ENCODE results near the gene CPNE2. TPM values are rescaled to one million over a fixed set of nuclear protein-coding genes. Genes with fewer than 3 reads are reported as not detected.

Gene CPNE2
- total and polyA plus RNA-seq, 12 donors, result 9.6 to 43.6 (median 17.1) TPM

DNA sequence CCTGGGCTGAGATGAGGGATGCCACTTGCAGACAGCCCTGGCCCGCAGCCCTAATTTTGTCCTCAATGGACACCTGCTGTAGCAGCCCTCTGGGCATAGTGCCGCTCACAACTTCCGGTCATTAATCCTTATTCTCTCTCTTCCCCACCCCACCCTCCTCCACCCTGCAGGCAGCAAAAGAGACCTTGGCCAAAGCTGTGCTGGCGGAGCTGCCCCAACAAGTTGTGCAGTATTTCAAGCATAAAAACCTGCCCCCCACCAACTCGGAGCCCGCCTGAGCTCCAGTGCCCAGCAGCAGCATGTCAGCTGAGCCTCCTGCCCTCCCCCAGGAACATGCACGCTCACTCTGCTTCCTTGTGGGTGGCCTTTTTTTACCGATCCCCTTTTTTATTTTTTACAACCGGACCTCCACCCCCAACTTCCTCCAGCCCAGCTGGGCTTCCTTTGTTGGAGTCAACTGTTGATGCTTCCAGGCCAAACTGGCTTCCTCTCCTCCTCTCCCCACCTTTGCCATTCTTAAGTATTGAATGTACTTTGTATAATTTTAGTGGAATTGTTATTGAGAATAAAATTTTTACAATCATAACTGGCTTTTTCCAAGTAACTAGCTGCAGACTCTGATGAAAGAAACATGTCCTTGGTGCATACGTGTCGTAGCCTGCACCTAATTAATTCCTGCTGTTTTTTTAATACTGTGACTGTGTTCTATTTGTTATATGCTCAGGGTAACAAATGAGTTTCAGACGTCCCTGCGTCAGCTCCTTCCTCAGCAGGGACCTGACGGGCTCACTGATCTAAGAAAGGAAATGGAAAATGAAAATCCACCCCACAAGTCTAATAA lies 55.2 kb downstream of the CPNE2 start:
- DNase-seq, result peak in 3 of 7 donors; percentile 11 to 60 (median 32)
- no peak overlapping the region for H3K4me3 ChIP-seq
- peaks cover 0 to 3% of the 10 kb centered on the region in 2 donors for H3K36me3 ChIP-seq (replicated peaks in 1 of 2)
- intact Hi-C loops (cut with DNase I), result no loop called here
- no peak for TF ChIP-seq POLR2A (IDR thresholded peaks at IDR 0.05)
- TF ChIP-seq, protein P1, sequence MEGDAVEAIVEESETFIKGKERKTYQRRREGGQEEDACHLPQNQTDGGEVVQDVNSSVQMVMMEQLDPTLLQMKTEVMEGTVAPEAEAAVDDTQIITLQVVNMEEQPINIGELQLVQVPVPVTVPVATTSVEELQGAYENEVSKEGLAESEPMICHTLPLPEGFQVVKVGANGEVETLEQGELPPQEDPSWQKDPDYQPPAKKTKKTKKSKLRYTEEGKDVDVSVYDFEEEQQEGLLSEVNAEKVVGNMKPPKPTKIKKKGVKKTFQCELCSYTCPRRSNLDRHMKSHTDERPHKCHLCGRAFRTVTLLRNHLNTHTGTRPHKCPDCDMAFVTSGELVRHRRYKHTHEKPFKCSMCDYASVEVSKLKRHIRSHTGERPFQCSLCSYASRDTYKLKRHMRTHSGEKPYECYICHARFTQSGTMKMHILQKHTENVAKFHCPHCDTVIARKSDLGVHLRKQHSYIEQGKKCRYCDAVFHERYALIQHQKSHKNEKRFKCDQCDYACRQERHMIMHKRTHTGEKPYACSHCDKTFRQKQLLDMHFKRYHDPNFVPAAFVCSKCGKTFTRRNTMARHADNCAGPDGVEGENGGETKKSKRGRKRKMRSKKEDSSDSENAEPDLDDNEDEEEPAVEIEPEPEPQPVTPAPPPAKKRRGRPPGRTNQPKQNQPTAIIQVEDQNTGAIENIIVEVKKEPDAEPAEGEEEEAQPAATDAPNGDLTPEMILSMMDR (IDR thresholded peaks at IDR 0.05), result no peak
- no peaks in the 10 kb centered on the region for H3K9me3 ChIP-seq (replicated peaks in 1 of 3)
- 22 to 31% (median 24%) methylated on average over 14 of the region's 14 CpGs for WGBS, 4 donors
- H3K4me1 ChIP-seq (replicated peaks in 1 of 2), result peaks cover 0 to 37% of the 10 kb centered on the region in 2 donors
- H3K27me3 ChIP-seq, result no peaks in the 10 kb centered on the region
- H3K27ac ChIP-seq, result peak overlapping the region in 2 of 5 donors; percentile 28 to 67

DNA sequence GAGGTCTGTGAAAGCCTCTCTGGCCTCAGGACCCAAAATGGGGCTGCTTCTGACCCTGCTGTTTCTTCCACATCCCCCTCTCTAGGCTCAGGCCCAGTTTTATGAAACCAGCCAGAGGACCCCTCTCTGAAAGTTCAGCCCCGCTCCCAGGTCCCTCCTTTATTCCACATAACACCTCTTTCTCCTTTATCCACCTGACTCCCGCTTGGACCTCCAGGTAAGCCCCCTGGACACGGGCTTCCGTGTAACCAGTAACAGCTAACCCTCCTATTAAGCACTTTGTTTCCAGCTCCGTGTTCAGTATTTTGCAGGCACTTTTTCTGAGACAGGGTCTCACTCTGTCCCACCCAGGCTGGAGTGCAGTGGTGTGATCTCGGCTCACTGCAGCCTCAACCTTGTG lies 56.1 kb downstream of the CPNE2 start:
- no peak for TF ChIP-seq POLR2A (IDR thresholded peaks at IDR 0.05)
- TF ChIP-seq, protein P1 (IDR thresholded peaks at IDR 0.05), result no peak

DNA sequence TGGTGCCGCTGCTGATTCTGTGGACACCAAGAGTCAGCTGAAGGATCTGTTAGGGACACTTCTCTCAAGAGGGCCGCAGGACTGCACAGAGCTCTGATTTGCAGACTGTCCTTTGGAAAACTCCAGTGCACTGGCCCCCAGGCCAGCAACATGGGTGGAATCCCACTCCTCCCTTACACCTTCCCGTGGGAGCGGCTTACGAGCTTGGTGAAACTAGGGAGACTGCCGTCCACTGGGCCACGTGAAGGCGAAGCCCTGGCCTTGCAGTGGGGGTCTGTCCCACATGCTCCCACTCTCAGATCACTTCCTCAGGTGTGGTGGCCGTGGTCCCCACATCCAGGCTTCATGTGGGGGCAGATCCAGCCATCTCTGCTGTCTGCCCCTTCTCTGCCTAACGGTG lies 57.0 kb downstream of the CPNE2 start:
- peaks cover 0 to 20% of the 10 kb centered on the region in 2 donors for H3K36me3 ChIP-seq (replicated peaks in 1 of 2)
- no peaks in the 10 kb centered on the region for H3K27me3 ChIP-seq
- no peak overlapping the region for H3K27ac ChIP-seq
- TF ChIP-seq POLR2A (IDR thresholded peaks at IDR 0.05), result no peak
- TF ChIP-seq, protein P1 (IDR thresholded peaks at IDR 0.05), result no peak
- peaks cover 0 to 26% of the 10 kb centered on the region in 2 donors for H3K4me1 ChIP-seq (replicated peaks in 1 of 2)
- intact Hi-C loops (cut with DNase I), result no loop called here
- no peak overlapping the region for H3K4me3 ChIP-seq
- DNase-seq, result no peak
- no peaks in the 10 kb centered on the region for H3K9me3 ChIP-seq (replicated peaks in 1 of 3)
- 96 to 99% (median 98%) methylated on average over 9 to 10 of the region's 10 CpGs for WGBS, 4 donors

More for the DNA sequence above, 56.1 kb downstream of the CPNE2 start:
- H3K36me3 ChIP-seq (replicated peaks in 1 of 2), result peaks cover 0 to 11% of the 10 kb centered on the region in 2 donors
- no peaks in the 10 kb centered on the region for H3K27me3 ChIP-seq
- intact Hi-C loops (cut with DNase I), result no loop called here
- 94 to 99% (median 94%) methylated on average over 6 of the region's 6 CpGs for WGBS, 4 donors
- no peak for DNase-seq
- H3K9me3 ChIP-seq (replicated peaks in 1 of 3), result no peaks in the 10 kb centered on the region
- H3K4me3 ChIP-seq, result no peak overlapping the region
- H3K4me1 ChIP-seq (replicated peaks in 1 of 2), result peaks cover 0 to 30% of the 10 kb centered on the region in 2 donors
- peak overlapping the region in 2 of 5 donors; percentile 28 to 67 for H3K27ac ChIP-seq

DNA sequence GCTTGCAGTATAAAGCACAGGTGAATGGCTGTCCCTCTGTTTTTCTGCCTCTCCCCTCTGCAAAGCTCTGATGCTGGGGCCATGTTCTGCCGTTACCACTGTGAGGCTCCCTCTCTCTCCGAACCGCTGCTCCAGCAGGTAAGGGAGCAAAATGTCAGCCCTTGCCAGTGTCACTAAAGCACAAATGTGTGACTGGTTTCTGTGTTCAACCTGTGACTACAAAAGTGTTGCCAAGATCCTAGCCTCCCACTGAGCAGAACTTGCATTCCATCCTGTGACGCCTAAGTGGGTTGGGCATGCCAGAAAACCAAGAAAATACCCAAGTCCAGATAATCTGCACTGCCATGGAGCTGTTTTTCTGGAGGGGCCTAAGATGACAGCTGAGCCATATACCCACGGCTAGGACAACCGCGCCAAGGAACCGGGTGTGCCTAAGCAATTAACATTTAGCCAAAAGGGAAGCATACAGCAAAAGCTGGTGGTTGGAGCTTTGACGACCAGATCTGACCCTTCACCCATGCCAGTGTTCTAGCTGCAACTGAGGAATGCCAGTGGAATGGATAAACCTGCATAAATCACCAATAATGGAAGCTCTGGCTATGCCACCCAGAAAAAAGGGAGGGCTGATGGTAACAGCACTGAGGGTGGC lies 58.4 kb downstream of the CPNE2 start:
- H3K27me3 ChIP-seq, result no peaks in the 10 kb centered on the region
- TF ChIP-seq POLR2A (IDR thresholded peaks at IDR 0.05), result no peak
- TF ChIP-seq, protein P1 (IDR thresholded peaks at IDR 0.05), result no peak
- DNase-seq, result no peak
- no peak overlapping the region for H3K27ac ChIP-seq
- peaks cover 0 to 20% of the 10 kb centered on the region in 2 donors for H3K4me1 ChIP-seq (replicated peaks in 1 of 2)
- intact Hi-C loops (cut with DNase I), result no loop called here
- peaks cover 0 to 28% of the 10 kb centered on the region in 2 donors for H3K36me3 ChIP-seq (replicated peaks in 1 of 2)
- no peak overlapping the region for H3K4me3 ChIP-seq
- H3K9me3 ChIP-seq (replicated peaks in 1 of 3), result no peaks in the 10 kb centered on the region
- WGBS, 4 donors, result 84 to 94% (median 90%) methylated on average over 8 to 9 of the region's 9 CpGs
